ENCODE measurements around the gene CYP20A1. TPM values are rescaled to one million over a fixed set of nuclear protein-coding genes. Genes with fewer than 3 reads are reported as not detected.

Gene CYP20A1
- total and polyA plus RNA-seq, 2 of the 8 experiments (the other 6 are each of a cell fraction or from before 2014, with no cell fraction given) = 6.2 to 21.5 TPM

- Histone ChIP-seq H3K14ac (ENCODE audit: insufficient read length) (peak within 1 kb of the TSS; percentile 20), H3K4me1 (replicated peaks in 1 of 4; ENCODE audit: control insufficient read depth in 3 of 4, insufficient read depth in 4 of 4, low read length in 3 of 4) (peaks cover 0 to 2% (median 0%) of the 10 kb centered on the region in 4 experiments; a peak in 1 of 7 replicates), H3K9me3 (ENCODE audit: insufficient read depth in 2 of 2, low read depth in 1 of 2, low read length in 1 of 2) (no peaks in the 10 kb centered on the region), H2AFZ (ENCODE audit: low read length) (peak within 1 kb of the TSS; percentile 92), H2BK5ac (ENCODE audit: low read depth, low read length) (peak within 1 kb of the TSS; percentile 95), H3K23me2 (ENCODE audit: low read depth, low read length) (peaks cover 4% of the 10 kb centered on the region; the same call in 1 of the 2 replicates), H2BK120ac (replicated peaks; ENCODE audit: low read depth, low read length) (peak within 1 kb of the TSS; percentile 14), H3K18ac (ENCODE audit: extremely low read depth, low read length) (peak within 1 kb of the TSS; percentile 99), H4K20me1 (replicated peaks in 1 of 2; ENCODE audit: control insufficient read depth in 1 of 2, insufficient read depth in 2 of 2, low read length in 2 of 2) (peaks cover 1 to 3% of the 10 kb centered on the region in 2 experiments), H4K5ac (ENCODE audit: insufficient read length, low read depth, low read length) (peak within 1 kb of the TSS; percentile 98), H2BK15ac (ENCODE audit: low read length) (peak within 1 kb of the TSS; percentile 96), H3K36me3 (ENCODE audit: control insufficient read depth in 2 of 4, insufficient read depth in 4 of 4, low read length in 3 of 4) (no peaks in the 10 kb centered on the region), H2AK5ac (ENCODE audit: low read depth, low read length) (peak within 1 kb of the TSS; percentile 67; the same call in 1 of the 2 replicates), H3K4me3 (ENCODE audit: extremely low read depth in 1 of 4, insufficient read depth in 2 of 4, low read depth in 3 of 4, low read length in 4 of 4) (peak within 1 kb of the TSS; percentile 84 to 99 (median 92)), H3K79me1 (ENCODE audit: low read depth, low read length) (no peaks in the 10 kb centered on the region; the same call in 1 of the 2 replicates), H2BK12ac (ENCODE audit: low read depth, low read length) (peak within 1 kb of the TSS; percentile 96), H4K91ac (replicated peaks; ENCODE audit: insufficient read length, low read length) (peak within 1 kb of the TSS; percentile 87), H3K4me2 (ENCODE audit: insufficient read depth in 1 of 2, low read depth in 2 of 2, low read length in 2 of 2) (peak within 1 kb of the TSS; percentile 86 to 89), H3K27me3 (replicated peaks in 1 of 4; ENCODE audit: control insufficient read depth in 3 of 4, extremely low read depth in 1 of 4, insufficient read depth in 3 of 4, low read length in 3 of 4) (no peaks in the 10 kb centered on the region), H3K9ac (replicated peaks in 1 of 4; ENCODE audit: extremely low read depth in 1 of 4, low read depth in 3 of 4, low read length in 3 of 4) (peak within 1 kb of the TSS; percentile 96 to 98 (median 98)), H3K27ac (ENCODE audit: low read depth, low read length) (peak within 1 kb of the TSS; percentile 97), H3K4ac (replicated peaks; ENCODE audit: insufficient read length, low read depth, low read length) (peak within 1 kb of the TSS; percentile 7), H3K23ac (ENCODE audit: insufficient read length) (no peak within 1 kb of the TSS), H4K8ac (ENCODE audit: extremely low read depth, insufficient read depth, low read length) (peak within 1 kb of the TSS; percentile 98), H2BK20ac (ENCODE audit: low read length) (0 out of 2 replicates have a peak within 1 kb of the TSS, but pooled peaks have one; percentile 65), H3K79me2 (ENCODE audit: control insufficient read depth in 1 of 2, insufficient read depth in 2 of 2, low read length in 2 of 2) (peaks cover 17 to 44% of the 10 kb centered on the region in 2 experiments), H3K56ac (replicated peaks; ENCODE audit: insufficient read length, low read depth, low read length) (peak within 1 kb of the TSS; percentile 77)
- ChIA-PET CTCF (ENCODE audit: partially characterized antibody) (interaction anchor here (0.7 to 0.9 kb wide), 2 partner anchors 13 to 47 kb away, joined by 3 read pairs; no protein-coding TSS in a partner anchor), POLR2A (ENCODE audit: partially characterized antibody) (interaction anchor here (0.7 to 3.9 kb wide), 21 partner anchors 8 to 481 kb away, joined by 3 to 40 read pairs (median 4); partner anchors contain the start of genes CARF, CYP20A1, NBEAL1 and WDR12)
- WGBS, 2 experiments (ENCODE audit: extremely low coverage in 1 of 2, insufficient coverage in 1 of 2, insufficient read length in 1 of 2, insufficient replicate concordance in 2 of 2, low coverage in 1 of 2, low lambda C conversion rate in 2 of 2, missing lambda C conversion rate in 1 of 2) = 2% methylated on average over 24 of the region's 98 CpGs; no CpG with 5 or more reads in 1 of the 2 experiments
- DNase-seq (ENCODE audit: low read depth in 1 of 2, low spot score in 2 of 2) (peak; percentile 81 to 95), FAIRE-seq (no peak)
- peak; percentile 4; the same call in 1 of the 2 replicates for TF ChIP-seq CHD1 (IDR thresholded peaks at IDR 0.05; ENCODE audit: low read depth, low read length)
- no peak for TF ChIP-seq TAF7 (optimal IDR thresholded peaks at IDR 0.05; ENCODE audit: borderline replicate concordance, low read depth, low read length)
- TF ChIP-seq HDAC2 (IDR thresholded peaks at IDR 0.05; ENCODE audit: borderline replicate concordance in 1 of 2, low read depth in 2 of 2, low read length in 2 of 2) = peak in 1 of 2 experiments; percentile 15; a peak in 1 of 4 replicates
- no peak for TF ChIP-seq BACH1 (IDR thresholded peaks at IDR 0.05; ENCODE audit: low read length)
- TF ChIP-seq EGR1 (IDR thresholded peaks at IDR 0.05; ENCODE audit: borderline replicate concordance, low read depth, low read length) = peak; percentile 90
- no peak for TF ChIP-seq CBX8 (IDR thresholded peaks at IDR 0.05; ENCODE audit: borderline replicate concordance, low read depth, low read length)
- peak; percentile 61; the same call in 1 of the 2 replicates for TF ChIP-seq SP1 (IDR thresholded peaks at IDR 0.05; ENCODE audit: low read depth, low read length)
- peak; percentile 35; the same call in 1 of the 2 replicates for TF ChIP-seq NRF1 (IDR thresholded peaks at IDR 0.05; ENCODE audit: low read depth, low read length)
- no peak; a peak in 1 of 4 replicates for TF ChIP-seq SIN3A (conservative IDR thresholded peaks at IDR 0.05 in 1 of 2, IDR thresholded peaks at IDR 0.05 in 1 of 2; ENCODE audit: low read depth in 1 of 2, low read length in 2 of 2)
These were observed 89.3 kb downstream of the CYP20A1 start, which contains the start of gene ABI2 for GRCh38 chr2:203327901-203328759. Gene ABI2, plus strand, starts transcription at chr2:203328394. Its CDS starts 121 bp downstream, at chr2:203328515.
